Esophagus squamous epithelium (tissue), 4 donors: ENCODE measurements around the gene ATG2B.

ENCODE experiments used
- CTCF ChIP-seq, 6 experiments: fragments of 450-650 bp in 4 of 6; fragments of 200-600 bp in 2 of 6; sonication (generic) in 2 of 6; IDR thresholded peaks; one replicate each; pipeline ENCODE4 v1.5.1; 2016 to 2019; ENCODE audit warnings: antibody characterized with exemption in 6 of 6, mild to moderate bottlenecking in 4 of 6, moderate library complexity in 4 of 6
- POLR2A ChIP-seq, 4 donors: fragments of 450-650 bp; IDR thresholded peaks; one replicate each; pipeline ENCODE4 v1.6.1; 2017; ENCODE audit warnings: antibody characterized with exemption in 4 of 4, mild to moderate bottlenecking in 4 of 4, moderate library complexity in 3 of 4

- TF ChIP-seq CTCF (IDR thresholded peaks at IDR 0.05) (no peak), POLR2A (IDR thresholded peaks at IDR 0.05) (no peak)
Measured at GRCh38 chr14:96384053-96384452, 20.9 kb upstream of the ATG2B start.
